Measurements from ENCODE around the gene PTPRR. TPM values are rescaled to one million over a fixed set of nuclear protein-coding genes. Genes with fewer than 3 reads are reported as not detected.

Gene PTPRR
- total RNA-seq, 1 donor from 2014 or later: 1.1 TPM

- no peak for DNase-seq (ENCODE audit: extremely low read depth, low read depth, low spot score)
These were observed 303.1 kb downstream of the PTPRR start for GRCh38 chr12:70617450-70617849.

DNA sequence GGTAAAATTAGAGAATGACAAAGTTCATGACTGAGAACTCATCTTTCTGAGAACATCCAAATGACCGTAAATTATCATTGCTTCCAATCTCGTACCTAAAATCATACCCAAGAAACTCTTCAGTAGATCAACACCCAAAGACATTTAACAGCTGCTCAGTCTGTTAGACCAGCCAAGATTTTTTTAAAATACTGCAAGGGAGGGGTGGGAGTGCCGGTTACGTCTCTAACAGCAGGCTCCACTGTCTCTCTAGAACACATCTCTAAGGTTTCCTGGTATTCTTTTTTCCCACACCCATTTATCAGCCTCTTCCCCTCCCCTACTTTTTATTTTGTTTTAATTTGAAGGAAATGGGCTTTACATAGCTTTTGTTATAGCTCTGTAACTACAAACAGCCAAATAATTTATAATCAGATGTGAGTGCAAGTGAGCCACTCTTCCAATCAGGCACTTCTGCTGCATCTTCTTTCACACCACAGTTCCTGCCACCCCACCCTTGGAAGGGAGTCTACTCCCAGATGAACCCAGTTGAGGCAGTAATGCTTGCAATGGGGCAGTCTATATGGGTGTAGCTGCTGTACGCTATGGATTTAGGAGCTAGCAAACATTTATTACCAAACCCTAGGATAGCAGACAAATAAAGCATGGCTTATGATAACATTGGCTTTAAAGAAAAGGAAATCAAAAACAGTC is 305.2 kb downstream of the PTPRR start:
- DNase-seq (ENCODE audit: extremely low read depth, low read depth, low spot score): no peak

GRCh38 chr12:70609739-70610491 is 310.6 kb downstream of the PTPRR start:
- no peak for DNase-seq (ENCODE audit: extremely low read depth, low read depth, low spot score)

- DNase-seq (ENCODE audit: extremely low read depth, low read depth, low spot score): no peak
These were observed 311.3 kb downstream of the PTPRR start for GRCh38 chr12:70609203-70609602.

DNA sequence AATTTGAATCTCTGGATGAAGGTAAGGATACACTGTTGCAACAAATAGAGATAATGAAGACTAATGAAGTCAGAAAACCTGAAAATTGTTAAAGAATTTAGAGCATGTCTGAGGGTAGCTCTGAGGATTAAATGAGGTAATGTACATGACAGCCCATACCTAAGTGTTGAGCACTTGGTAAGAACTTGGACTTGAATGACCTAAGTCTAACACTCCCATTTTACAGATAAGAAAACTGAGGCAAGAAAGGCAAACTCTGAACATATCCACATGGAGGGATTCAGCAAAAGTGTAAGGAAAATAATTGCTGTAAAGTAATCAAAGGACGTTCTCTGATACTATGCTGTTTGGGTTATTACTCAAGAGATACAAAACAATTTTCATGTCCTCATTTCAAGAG is 312.4 kb downstream of the PTPRR start:
- DNase-seq (ENCODE audit: extremely low read depth, low read depth, low spot score): no peak

GRCh38 chr12:70607107-70607506 is 313.4 kb downstream of the PTPRR start:
- DNase-seq (ENCODE audit: extremely low read depth, low read depth, low spot score): no peak

GRCh38 chr12:70605976-70606375 is 314.6 kb downstream of the PTPRR start:
- DNase-seq (ENCODE audit: extremely low read depth, low read depth, low spot score): no peak

- no peak for DNase-seq (ENCODE audit: extremely low read depth, low read depth, low spot score)
These were observed 315.9 kb downstream of the PTPRR start for GRCh38 chr12:70604662-70605061.

DNA sequence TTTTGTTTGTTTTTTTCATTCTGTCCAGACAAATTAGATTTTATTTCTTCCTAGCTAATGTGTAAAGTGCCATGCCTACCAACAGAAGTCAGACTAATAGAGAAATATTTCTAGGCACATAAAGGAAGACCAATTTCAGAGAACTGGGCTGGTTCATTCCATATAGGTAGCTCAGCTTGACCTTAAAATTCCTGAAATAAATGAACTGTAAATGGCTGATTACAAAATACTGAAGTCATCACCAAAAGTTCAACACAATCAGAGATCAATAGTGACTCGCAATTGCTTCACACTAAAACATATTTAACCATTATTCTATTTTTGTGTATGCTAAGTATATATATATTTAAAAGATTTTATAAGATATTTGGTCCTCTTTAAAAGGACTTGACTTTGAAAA is 317.5 kb downstream of the PTPRR start:
- DNase-seq (ENCODE audit: extremely low read depth, low read depth, low spot score): no peak

DNA sequence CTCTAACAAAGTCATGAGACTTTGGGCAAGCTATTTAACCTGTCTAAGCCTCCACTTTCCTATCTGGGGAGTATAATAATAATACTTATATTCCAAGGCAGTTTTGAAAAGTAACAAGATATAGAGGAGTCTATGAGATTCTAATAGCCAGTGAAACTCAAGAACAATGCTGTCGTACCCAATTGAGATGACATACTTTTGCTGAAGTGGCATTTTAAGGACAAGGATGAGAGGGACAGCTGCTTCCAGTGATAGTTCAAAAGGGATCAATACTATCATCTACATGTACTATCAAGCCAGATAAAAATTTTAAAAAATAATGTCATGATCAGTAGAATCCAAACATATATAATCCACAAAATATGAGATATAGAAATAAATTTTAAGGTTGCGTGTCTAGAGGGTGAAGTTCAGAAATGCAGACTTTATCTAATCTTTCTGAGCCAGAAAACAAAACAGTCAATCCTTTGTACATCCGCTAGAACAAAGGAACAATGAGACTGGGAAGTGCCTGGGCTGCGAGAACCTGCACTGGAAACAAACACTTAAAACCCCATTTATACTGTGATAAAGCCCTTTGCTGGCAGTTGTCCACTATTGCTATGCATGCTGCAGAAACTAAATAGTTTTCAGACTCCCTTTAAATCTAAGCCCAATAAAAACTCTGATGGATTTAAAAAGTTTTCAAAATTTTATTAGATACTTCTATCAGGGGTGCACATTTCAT is 321.9 kb downstream of the PTPRR start:
- peak; percentile 75 for DNase-seq (ENCODE audit: extremely low read depth, low read depth, low spot score)

- DNase-seq (ENCODE audit: extremely low read depth, low read depth, low spot score): no peak
These were observed 327.9 kb downstream of the PTPRR start for GRCh38 chr12:70592664-70593063.

- DNase-seq (ENCODE audit: extremely low read depth, low read depth, low spot score): no peak
These were observed 329.9 kb downstream of the PTPRR start for GRCh38 chr12:70590549-70591226.

GRCh38 chr12:70590051-70590450 is 330.5 kb downstream of the PTPRR start:
- peak; percentile 65 for DNase-seq (ENCODE audit: extremely low read depth, low read depth, low spot score)

Other genes starting within 250 kb of the PTPRR start
- not detected in 2 replicates for gene TSPAN8, start 237.3 kb upstream of the PTPRR start, total RNA-seq